IPS DF 6.9 (cell line): ENCODE results near the gene ADCYAP1R1.

Experiments used
- DNase-seq: peaks from one replicate; pipeline ENCODE4 v3.0.0-alpha.2; 2013; ENCODE audit warnings: low read depth, low spot score
- H3K27ac ChIP-seq: one replicate; pipeline ENCODE4 v1.5.1; 2013; ENCODE audit warnings: low read length, control low read depth
- H3K27me3 ChIP-seq: 2 replicates; pipeline ENCODE4 v1.6.1; 2013; ENCODE audit warnings: mild to moderate bottlenecking, low read length; ENCODE audit not compliant: control insufficient read depth, insufficient read depth
- H3K36me3 ChIP-seq: 2 replicates; pipeline ENCODE4 v1.6.1; 2013; ENCODE audit warnings: low read length; ENCODE audit not compliant: control insufficient read depth, insufficient read depth
- H3K4me1 ChIP-seq: 2 replicates; pipeline ENCODE4 v1.6.1; 2013; ENCODE audit warnings: low read length; ENCODE audit not compliant: control insufficient read depth, insufficient read depth
- H3K4me3 ChIP-seq: 2 replicates; pipeline ENCODE4 v1.5.1; 2013; ENCODE audit warnings: mild to moderate bottlenecking, low read length
- H3K9me3 ChIP-seq: 2 replicates; pipeline ENCODE4 v1.6.1; 2013; ENCODE audit warnings: low read length, inconsistent platforms; ENCODE audit not compliant: control insufficient read depth, insufficient read depth
- WGBS: extraction: QIAGEN DNeasy Blood & Tissue Kit; methylation state at CpG from one replicate; pipeline ENCODE4 v1.1.7; 2013; ENCODE audit warnings: mixed read lengths, missing lambda C conversion rate; ENCODE audit not compliant: insufficient read length, insufficient coverage; 5-methylcytosine and 5-hydroxymethylcytosine counted together

ADCYAP1R1 gene

DNA sequence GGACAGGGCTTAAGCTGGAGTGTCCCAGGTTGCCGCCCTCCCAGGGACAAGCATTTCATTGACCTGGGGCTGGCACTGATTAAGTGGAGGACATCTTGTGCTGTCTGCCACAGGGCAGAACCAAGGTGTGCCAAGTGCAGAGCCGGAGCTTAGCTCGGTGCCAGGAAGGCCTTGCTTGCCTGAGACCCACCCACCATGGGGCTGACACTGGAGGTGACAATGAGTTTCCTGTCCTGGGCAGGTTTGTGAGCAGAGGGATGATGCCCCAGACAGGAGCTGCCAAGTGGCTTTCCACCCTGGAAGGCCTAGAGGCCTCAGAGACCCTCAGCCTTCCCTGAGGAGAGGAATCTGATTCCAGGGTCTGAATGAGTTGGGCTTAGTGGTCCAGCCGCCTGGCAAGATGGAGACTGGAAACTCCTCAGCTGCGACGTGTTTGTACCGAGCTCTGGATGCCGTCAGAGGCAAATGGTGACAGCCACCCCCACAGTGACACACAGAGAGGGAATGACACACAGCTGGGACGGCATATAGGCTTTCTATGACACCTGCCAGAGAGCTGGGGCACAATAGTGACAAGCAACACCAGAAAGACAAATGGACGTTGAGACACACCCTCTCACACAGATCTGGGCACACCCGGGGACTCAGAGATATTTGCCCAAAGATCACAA is 2.6 kb downstream of the ADCYAP1R1 start:
- Histone ChIP-seq H3K4me1 (no peaks in the 10 kb centered on the region; the same call in 1 of the 2 replicates), H3K36me3 (no peaks in the 10 kb centered on the region), H3K9me3 (no peaks in the 10 kb centered on the region), H3K27me3 (peaks cover 9% of the 10 kb centered on the region; the same call in 1 of the 2 replicates), H3K27ac (no peak overlapping the region), H3K4me3 (no peak overlapping the region)
- no CpG with 5 or more reads among the region's 11 CpGs for WGBS
- DNase-seq: no peak

DNA sequence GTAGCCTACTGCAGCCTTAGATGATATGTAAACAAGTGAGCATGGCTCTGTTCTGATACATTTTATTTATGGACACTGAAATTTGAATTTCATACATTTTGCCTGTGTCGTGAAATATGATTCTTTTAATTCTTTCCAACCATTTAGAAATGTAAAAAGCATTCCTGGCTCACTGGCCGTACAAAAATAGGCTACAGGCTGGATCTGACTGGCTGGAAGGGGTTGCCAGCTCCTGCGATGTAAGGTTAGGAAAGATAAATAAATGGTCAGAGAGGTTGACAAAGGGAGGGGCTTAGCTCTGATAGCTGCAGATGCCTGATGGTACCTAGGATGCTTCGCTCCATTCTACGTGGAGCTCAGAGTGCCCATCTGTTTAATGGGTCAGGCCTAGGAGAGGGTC is 3.4 kb downstream of the ADCYAP1R1 start:
- Histone ChIP-seq H3K27ac (no peak overlapping the region), H3K9me3 (no peaks in the 10 kb centered on the region), H3K4me3 (no peak overlapping the region), H3K36me3 (no peaks in the 10 kb centered on the region), H3K4me1 (no peaks in the 10 kb centered on the region; the same call in 1 of the 2 replicates), H3K27me3 (peaks cover 9% of the 10 kb centered on the region; the same call in 1 of the 2 replicates)
- DNase-seq: no peak
- WGBS: no CpG with 5 or more reads among the region's 5 CpGs

DNA sequence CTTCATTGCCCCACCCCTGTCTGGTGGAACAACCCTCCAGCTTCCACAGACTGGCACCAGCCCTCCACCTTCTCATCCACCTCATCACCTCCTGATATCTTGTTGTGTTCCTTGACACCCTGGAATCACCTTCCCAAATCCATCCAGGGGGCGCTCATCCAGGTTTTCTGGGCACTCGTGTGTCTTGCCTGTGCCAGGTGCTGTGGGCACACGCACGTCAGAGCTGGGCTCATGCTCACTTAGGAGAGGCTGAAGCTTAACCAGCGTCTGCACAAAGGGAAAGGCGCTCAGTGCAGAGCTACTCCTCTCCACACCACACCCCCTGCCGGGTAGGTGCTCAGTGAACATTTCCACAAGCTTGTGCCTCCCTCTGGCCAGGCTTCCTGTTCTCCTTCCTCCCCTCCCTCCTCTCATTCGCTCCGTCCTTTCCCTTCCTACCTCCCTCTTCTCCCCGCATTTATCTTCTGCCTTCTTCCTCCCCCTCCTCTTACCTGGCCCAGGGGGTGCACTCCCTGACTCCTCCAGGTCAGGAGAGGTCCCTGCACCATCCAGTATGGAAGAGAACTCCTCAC is 4.8 kb downstream of the ADCYAP1R1 start:
- no peaks in the 10 kb centered on the region; the same call in 1 of the 2 replicates for H3K4me1 ChIP-seq
- H3K4me3 ChIP-seq: no peak overlapping the region
- WGBS: no CpG with 5 or more reads among the region's 10 CpGs
- H3K9me3 ChIP-seq: no peaks in the 10 kb centered on the region
- no peak overlapping the region for H3K27ac ChIP-seq
- H3K27me3 ChIP-seq: peaks cover 9% of the 10 kb centered on the region; the same call in 1 of the 2 replicates
- DNase-seq: no peak
- H3K36me3 ChIP-seq: no peaks in the 10 kb centered on the region

DNA sequence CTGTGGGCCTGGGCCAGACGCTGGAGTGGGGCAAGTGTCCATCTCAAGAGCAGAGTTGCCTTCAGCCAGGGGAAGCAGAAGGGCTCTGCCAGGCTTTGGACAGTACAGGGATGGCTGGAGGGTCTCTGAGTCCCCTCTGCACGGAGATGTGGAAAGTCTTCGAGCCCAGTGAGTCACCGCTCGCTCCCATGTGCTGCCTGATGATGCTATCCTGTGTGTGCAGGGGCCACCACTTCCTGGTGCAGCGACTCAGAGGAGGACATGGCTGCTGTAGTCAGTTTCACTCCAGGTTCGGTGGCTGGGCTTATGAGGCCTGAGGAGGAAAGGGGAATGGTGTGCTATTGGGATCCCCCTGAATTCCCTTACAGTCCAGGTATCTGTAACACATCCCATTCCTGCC is 6.0 kb downstream of the ADCYAP1R1 start:
- no peak overlapping the region for H3K4me3 ChIP-seq
- no peak overlapping the region for H3K27ac ChIP-seq
- peaks cover 5% of the 10 kb centered on the region; the same call in 1 of the 2 replicates for H3K27me3 ChIP-seq
- no peaks in the 10 kb centered on the region for H3K36me3 ChIP-seq
- WGBS: no CpG with 5 or more reads among the region's 7 CpGs
- no peaks in the 10 kb centered on the region; the same call in 1 of the 2 replicates for H3K4me1 ChIP-seq
- no peaks in the 10 kb centered on the region for H3K9me3 ChIP-seq
- no peak for DNase-seq

DNA sequence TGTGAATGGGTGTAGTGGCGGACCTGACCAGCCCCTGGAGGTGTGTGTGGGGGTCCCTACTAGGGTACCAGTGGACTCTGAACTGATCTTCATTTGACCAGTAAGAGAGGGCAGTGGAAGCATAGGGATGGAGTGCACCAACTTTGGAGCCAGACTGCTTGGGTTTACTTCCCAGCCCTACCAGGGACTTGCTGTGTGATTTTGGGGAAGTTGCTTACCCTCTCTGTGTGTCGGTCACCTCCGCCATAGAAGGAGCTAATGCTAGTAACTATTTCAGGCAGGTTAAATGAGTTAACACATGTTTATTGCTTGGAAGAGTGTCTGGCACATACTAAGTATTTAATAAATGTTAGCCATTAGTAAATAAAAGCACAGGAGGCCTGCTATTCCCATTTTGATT is 6.6 kb downstream of the ADCYAP1R1 start:
- Histone ChIP-seq H3K27ac (no peak overlapping the region), H3K4me3 (no peak overlapping the region), H3K36me3 (no peaks in the 10 kb centered on the region), H3K9me3 (no peaks in the 10 kb centered on the region), H3K4me1 (no peaks in the 10 kb centered on the region; the same call in 1 of the 2 replicates), H3K27me3 (peaks cover under 1% of the 10 kb centered on the region; the same call in 1 of the 2 replicates)
- WGBS: no CpG with 5 or more reads among the region's 3 CpGs
- no peak for DNase-seq

DNA sequence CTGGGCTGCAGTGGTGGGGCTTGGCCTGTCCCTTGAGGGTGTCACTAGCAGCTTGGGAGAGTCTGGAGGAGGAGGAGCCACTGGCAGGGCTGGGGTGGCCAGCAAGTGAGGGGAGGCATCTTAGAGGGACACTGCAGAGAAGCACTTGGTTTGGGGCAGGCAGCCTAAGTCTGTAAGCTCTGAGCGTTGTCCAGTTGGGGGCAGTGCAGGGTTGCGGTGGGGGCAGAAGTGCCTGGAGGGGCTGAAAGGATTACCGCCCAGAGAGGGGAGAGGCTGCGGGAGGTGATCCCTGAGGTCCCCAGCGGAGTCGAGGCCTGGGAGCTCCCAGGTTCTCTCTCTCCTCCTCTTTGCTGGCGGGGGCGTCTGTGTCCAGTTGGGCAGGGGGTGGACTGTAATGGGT is 7.4 kb downstream of the ADCYAP1R1 start:
- Histone ChIP-seq H3K36me3 (no peaks in the 10 kb centered on the region), H3K9me3 (no peaks in the 10 kb centered on the region), H3K4me3 (no peak overlapping the region), H3K4me1 (no peaks in the 10 kb centered on the region; the same call in 1 of the 2 replicates), H3K27ac (no peak overlapping the region), H3K27me3 (no peaks in the 10 kb centered on the region)
- no peak for DNase-seq
- no CpG with 5 or more reads among the region's 8 CpGs for WGBS

DNA sequence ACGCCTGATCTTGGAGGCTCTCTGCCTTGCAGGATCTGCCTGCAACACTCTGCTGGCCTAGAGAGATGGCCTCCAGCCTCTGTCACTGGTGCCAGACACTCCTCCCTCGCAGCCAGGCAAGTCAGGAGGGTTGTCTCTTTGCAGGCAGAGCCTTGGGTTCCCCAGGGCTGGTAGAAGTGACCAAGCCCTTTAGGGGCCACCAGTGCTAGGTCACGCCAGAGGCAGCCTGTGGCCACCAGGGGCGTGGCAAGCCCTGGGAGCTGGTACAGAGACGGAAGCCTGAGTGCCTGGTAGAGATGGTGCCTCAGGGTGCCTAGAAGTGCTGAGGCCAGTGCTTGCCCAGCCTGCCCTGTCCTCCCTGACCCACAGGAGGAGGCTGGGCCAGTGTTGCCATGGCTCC is 9.1 kb downstream of the ADCYAP1R1 start:
- no peak for DNase-seq
- no CpG with 5 or more reads among the region's 5 CpGs for WGBS
- H3K27me3 ChIP-seq: no peaks in the 10 kb centered on the region
- no peak overlapping the region for H3K27ac ChIP-seq
- H3K4me1 ChIP-seq: no peaks in the 10 kb centered on the region; the same call in 1 of the 2 replicates
- no peak overlapping the region for H3K4me3 ChIP-seq
- no peaks in the 10 kb centered on the region for H3K9me3 ChIP-seq
- H3K36me3 ChIP-seq: no peaks in the 10 kb centered on the region

DNA sequence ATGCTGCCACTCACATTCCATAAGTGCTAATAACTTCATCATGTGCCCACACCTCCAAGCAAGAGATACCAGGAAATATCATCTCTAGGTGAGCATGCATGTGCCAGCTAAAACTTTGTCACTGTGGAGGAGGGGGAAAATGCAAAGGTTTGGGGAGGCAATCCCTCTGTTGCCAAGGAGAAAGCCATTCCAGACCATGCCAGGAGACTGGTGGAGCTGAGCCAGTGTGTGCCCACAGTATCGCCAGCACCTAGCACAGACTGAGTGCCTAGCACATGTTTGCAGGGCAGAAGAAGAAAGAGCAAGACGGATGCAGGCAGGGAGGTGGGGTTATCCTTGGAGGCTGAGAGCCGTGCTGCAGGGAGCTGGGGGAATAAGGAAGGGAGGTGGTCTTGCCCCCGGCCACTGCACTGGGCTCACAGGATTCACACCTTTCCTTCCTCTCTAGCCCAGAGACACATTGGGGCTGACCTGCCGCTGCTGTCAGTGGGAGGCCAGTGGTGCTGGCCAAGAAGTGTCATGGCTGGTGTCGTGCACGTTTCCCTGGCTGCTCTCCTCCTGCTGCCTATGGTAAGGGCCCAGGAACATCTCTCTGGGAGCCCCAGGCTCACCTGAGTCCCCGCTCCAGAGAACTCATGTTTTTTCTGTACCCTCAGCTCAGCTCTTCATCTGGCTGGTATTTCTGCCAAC is 10.8 kb downstream of the ADCYAP1R1 start:
- H3K4me1 ChIP-seq: no peaks in the 10 kb centered on the region
- no peak overlapping the region for H3K27ac ChIP-seq
- H3K36me3 ChIP-seq: no peaks in the 10 kb centered on the region
- no peak overlapping the region for H3K4me3 ChIP-seq
- no peaks in the 10 kb centered on the region for H3K27me3 ChIP-seq
- DNase-seq: no peak
- no peaks in the 10 kb centered on the region for H3K9me3 ChIP-seq
- WGBS: no CpG with 5 or more reads among the region's 8 CpGs

DNA sequence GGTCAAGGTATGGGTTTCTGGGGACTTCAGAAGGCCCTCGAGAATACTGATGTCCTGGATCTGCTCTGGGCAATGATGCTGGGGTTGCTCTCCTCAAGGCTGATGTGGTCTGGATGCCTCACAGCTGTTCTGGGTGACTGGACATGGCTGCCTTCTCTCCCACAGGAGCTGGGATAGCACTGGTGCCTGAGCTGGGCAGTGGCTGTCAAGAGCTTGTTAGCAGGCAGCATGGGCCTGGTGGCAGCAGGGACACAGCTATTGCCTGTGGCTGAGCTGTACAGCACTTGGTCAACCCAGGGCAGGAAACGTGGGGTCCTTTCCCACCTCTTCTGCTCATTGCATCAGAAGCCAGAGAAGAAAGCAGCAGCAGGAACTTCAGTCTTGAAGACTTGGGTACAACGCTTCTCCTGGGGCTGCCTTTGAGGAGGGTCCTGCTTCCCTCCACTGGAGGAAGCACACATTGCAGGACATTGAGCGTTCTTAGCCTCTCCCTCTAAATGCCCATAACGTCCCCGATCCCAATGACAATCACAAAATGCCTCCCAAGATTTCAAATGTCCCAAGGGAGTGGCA is 13.0 kb downstream of the ADCYAP1R1 start:
- no peak overlapping the region for H3K4me3 ChIP-seq
- WGBS: no CpG with 5 or more reads among the region's 6 CpGs
- no peak for DNase-seq
- no peaks in the 10 kb centered on the region for H3K4me1 ChIP-seq
- no peak overlapping the region for H3K27ac ChIP-seq
- no peaks in the 10 kb centered on the region for H3K36me3 ChIP-seq
- no peaks in the 10 kb centered on the region for H3K9me3 ChIP-seq
- H3K27me3 ChIP-seq: no peaks in the 10 kb centered on the region

DNA sequence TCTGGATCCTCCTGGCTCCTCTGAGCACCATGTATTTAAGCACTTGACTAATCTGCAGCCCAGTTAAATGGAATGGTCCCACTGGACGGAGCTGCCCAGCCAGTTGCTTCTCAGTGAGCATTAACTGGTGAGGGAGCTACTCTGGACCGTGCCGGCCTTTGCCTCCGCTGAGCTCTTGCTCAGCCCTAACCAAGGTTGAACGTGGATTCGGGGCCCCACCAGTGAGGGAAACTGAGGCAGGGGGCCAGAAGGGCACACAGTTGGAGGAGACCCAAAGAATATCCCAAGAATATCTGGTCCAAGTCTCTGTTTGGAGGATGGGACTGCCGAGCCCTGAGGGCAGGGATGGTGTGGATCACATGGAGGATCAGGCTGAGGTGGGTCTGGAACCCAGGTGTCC is 13.7 kb downstream of the ADCYAP1R1 start:
- Histone ChIP-seq H3K4me1 (no peaks in the 10 kb centered on the region), H3K4me3 (no peak overlapping the region), H3K27me3 (no peaks in the 10 kb centered on the region), H3K9me3 (no peaks in the 10 kb centered on the region), H3K27ac (no peak overlapping the region), H3K36me3 (no peaks in the 10 kb centered on the region)
- WGBS: no CpG with 5 or more reads among the region's 7 CpGs
- DNase-seq: no peak
